GM21825 (cell line): Measurements from ENCODE around the gene PTPN3.
"Not testable (repeated sequence)": the region's sequence is repeated elsewhere in the genome, so short reads cannot be mapped to it uniquely, and the experiment has no call there.

ENCODE experiments used
- ATAC-seq: cut with Tn5 transposase; IDR thresholded peaks from one replicate; pipeline ENCODE4 v1.9.1; 2021; ENCODE audit warnings: mild to moderate bottlenecking, moderate library complexity; ENCODE audit not compliant: unreplicated experiment

PTPN3 gene

GRCh38 chr9:109355564-109356297, 142.4 kb downstream of the PTPN3 start:
- ATAC-seq = no peak

GRCh38 chr9:109354190-109354589, 143.9 kb downstream of the PTPN3 start:
- no peak for ATAC-seq

- no peak for ATAC-seq
Observed at GRCh38 chr9:109351032-109351431, 147.1 kb downstream of the PTPN3 start.

- ATAC-seq = no peak
Observed at GRCh38 chr9:109349421-109349846, 148.7 kb downstream of the PTPN3 start.

- no peak for ATAC-seq
Observed at GRCh38 chr9:109346904-109347303, 151.2 kb downstream of the PTPN3 start.

GRCh38 chr9:109344866-109345265, 153.2 kb downstream of the PTPN3 start:
- no peak for ATAC-seq

- ATAC-seq = no peak
Observed at GRCh38 chr9:109342878-109343277, 155.2 kb downstream of the PTPN3 start.

- no peak for ATAC-seq
Observed at GRCh38 chr9:109341561-109341960, 156.5 kb downstream of the PTPN3 start.

GRCh38 chr9:109340979-109341378, 157.1 kb downstream of the PTPN3 start:
- ATAC-seq = not testable (repeated sequence)

- ATAC-seq = no peak
Observed at GRCh38 chr9:109336409-109336808, 161.7 kb downstream of the PTPN3 start.

GRCh38 chr9:109335929-109336328, 162.2 kb downstream of the PTPN3 start:
- no peak for ATAC-seq

- no peak for ATAC-seq
Observed at GRCh38 chr9:109335121-109335520, 163.0 kb downstream of the PTPN3 start.

- ATAC-seq = no peak
Observed at GRCh38 chr9:109331353-109331752, 166.8 kb downstream of the PTPN3 start.

- ATAC-seq = no peak
Observed at GRCh38 chr9:109329638-109330258, 168.4 kb downstream of the PTPN3 start.

GRCh38 chr9:109328978-109329637, 169.0 kb downstream of the PTPN3 start:
- ATAC-seq = no peak
